ENCODE data around the gene GPR161.
"Not testable (repeated sequence)": the region's sequence is repeated elsewhere in the genome, so short reads cannot be mapped to it uniquely, and the experiment has no call there.

Gene GPR161

GRCh38 chr1:168136709-168137514 lies at the start of gene GPR161:
Gene GPR161, minus strand, starts transcription at chr1:168136930. Its CDS starts 32,080 bp downstream, at chr1:168104850.
- DNase-seq (ENCODE audit: low read depth in 2 of 2) = no peak

GRCh38 chr1:168181063-168181720 lies 44.5 kb upstream of the GPR161 start:
- not testable (repeated sequence) for DNase-seq (ENCODE audit: low read depth in 2 of 2)

GRCh38 chr1:168180148-168180524 lies 43.4 kb upstream of the GPR161 start:
- no peak for DNase-seq (ENCODE audit: low read depth in 2 of 2)

GRCh38 chr1:168179438-168180147 lies 42.9 kb upstream of the GPR161 start:
- DNase-seq (ENCODE audit: low read depth in 2 of 2) = no peak

GRCh38 chr1:168178638-168179437 lies 42.1 kb upstream of the GPR161 start, which contains the start of gene TIPRL:
Gene TIPRL, plus strand, starts transcription at chr1:168178962. Its CDS starts 116 bp downstream, at chr1:168179078.
- peak; percentile 93 for DNase-seq (ENCODE audit: low read depth in 2 of 2)

- no peak for DNase-seq (ENCODE audit: low read depth in 2 of 2)
Observed at GRCh38 chr1:168178227-168178637, 41.5 kb upstream of the GPR161 start.

GRCh38 chr1:168172250-168172915 lies 35.7 kb upstream of the GPR161 start:
- DNase-seq (ENCODE audit: low read depth in 2 of 2) = no peak

GRCh38 chr1:168170564-168171508 lies 34.1 kb upstream of the GPR161 start:
- DNase-seq (ENCODE audit: low read depth in 2 of 2) = no peak

- DNase-seq (ENCODE audit: low read depth in 2 of 2) = no peak
Observed at GRCh38 chr1:168167806-168168205, 31.1 kb upstream of the GPR161 start.

GRCh38 chr1:168164771-168165170 lies 28.0 kb upstream of the GPR161 start:
- no peak for DNase-seq (ENCODE audit: low read depth in 2 of 2)

GRCh38 chr1:168163670-168164069 lies 26.9 kb upstream of the GPR161 start:
- DNase-seq (ENCODE audit: low read depth in 2 of 2) = no peak

GRCh38 chr1:168161459-168161858 lies 24.7 kb upstream of the GPR161 start:
- no peak for DNase-seq (ENCODE audit: low read depth in 2 of 2)

- no peak for DNase-seq (ENCODE audit: low read depth in 2 of 2)
Observed at GRCh38 chr1:168159979-168160378, 23.2 kb upstream of the GPR161 start.

GRCh38 chr1:168159251-168159650 lies 22.5 kb upstream of the GPR161 start:
- DNase-seq (ENCODE audit: low read depth in 2 of 2) = no peak

GRCh38 chr1:168157638-168158037 lies 20.9 kb upstream of the GPR161 start:
- DNase-seq (ENCODE audit: low read depth in 2 of 2) = no peak

GRCh38 chr1:168155910-168156309 lies 19.2 kb upstream of the GPR161 start:
- no peak for DNase-seq (ENCODE audit: low read depth in 2 of 2)

GRCh38 chr1:168154707-168155106 lies 18.0 kb upstream of the GPR161 start:
- not testable (repeated sequence) for DNase-seq (ENCODE audit: low read depth in 2 of 2)

GRCh38 chr1:168151935-168152334 lies 15.2 kb upstream of the GPR161 start:
- no peak for DNase-seq (ENCODE audit: low read depth in 2 of 2)

- no peak for DNase-seq (ENCODE audit: low read depth in 2 of 2)
Observed at GRCh38 chr1:168150283-168150682, 13.6 kb upstream of the GPR161 start.

- DNase-seq (ENCODE audit: low read depth in 2 of 2) = no peak
Observed at GRCh38 chr1:168148916-168149315, 12.2 kb upstream of the GPR161 start.
